Measurements from ENCODE around the gene CLSTN1.

CLSTN1 gene

DNA sequence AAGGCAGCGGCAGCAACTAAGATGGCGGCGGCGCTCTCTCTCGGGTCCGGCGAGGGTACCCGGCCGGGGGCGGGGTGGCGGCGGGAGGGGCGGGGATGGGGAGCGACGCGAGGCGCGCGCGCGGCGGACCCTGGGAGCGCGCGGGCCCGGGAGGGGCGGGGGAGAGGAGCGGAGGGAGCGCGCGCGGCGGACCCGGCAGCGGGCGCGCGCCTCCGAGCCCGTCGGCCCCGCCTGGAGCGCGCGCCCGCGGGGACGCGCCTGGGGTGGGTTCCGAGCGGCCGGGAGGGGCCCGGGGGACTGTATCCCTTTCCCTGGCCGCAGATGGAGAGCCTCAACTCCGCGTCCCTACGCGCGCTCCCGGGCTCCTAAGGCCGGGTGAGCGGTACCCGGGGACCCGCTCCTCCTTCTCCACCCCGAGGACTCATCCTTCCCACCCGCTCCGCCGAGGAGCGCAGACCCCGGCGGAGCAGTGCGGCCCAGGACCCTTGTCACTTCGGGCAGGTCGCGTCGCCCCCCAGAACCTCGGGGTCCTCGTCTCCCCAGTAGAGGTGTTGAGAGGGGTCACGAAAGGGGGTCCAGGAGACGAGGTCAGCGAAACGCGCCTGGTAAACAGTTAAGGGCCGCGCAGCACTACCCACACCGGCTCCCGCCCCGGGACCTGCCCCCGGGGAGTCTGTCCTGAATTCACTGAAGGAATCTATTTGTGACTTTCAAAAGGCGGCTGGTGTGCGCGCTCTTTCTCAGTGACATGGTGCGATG, at the start of gene CLSTN1:
Gene CLSTN1, minus strand, starts transcription at position 23 of the 759 bp plus-strand sequence. CDS start 232 bp downstream, outside the sequence.
- in situ Hi-C loops (cut with MboI; ENCODE audit: low pct_unique_long_range_greater_than_20kb, low sequenced_read_pairs): no loop called here
- DNase-seq: peak; percentile 52

DNA sequence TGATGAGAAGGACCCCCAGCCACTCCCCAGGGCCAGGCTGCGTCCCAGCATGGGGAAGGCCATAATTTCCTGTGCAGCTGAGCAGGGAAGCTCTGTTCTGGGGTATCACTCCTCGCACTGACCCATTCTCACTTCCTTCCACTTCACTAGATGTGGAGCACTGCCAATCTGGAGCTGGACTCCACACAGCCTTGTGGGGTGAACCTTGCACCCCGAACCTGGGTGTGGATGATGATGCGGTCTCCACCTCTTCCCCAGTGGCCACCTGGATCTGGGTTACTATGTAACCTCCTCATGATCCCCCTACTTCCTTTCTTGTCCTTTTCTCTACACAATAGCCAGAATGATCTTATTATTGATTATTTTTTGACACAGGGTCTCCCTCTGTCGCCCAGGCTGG, 49.6 kb upstream of the CLSTN1 start:
- in situ Hi-C loops (cut with MboI; ENCODE audit: low pct_unique_long_range_greater_than_20kb, low sequenced_read_pairs): no loop called here

DNA sequence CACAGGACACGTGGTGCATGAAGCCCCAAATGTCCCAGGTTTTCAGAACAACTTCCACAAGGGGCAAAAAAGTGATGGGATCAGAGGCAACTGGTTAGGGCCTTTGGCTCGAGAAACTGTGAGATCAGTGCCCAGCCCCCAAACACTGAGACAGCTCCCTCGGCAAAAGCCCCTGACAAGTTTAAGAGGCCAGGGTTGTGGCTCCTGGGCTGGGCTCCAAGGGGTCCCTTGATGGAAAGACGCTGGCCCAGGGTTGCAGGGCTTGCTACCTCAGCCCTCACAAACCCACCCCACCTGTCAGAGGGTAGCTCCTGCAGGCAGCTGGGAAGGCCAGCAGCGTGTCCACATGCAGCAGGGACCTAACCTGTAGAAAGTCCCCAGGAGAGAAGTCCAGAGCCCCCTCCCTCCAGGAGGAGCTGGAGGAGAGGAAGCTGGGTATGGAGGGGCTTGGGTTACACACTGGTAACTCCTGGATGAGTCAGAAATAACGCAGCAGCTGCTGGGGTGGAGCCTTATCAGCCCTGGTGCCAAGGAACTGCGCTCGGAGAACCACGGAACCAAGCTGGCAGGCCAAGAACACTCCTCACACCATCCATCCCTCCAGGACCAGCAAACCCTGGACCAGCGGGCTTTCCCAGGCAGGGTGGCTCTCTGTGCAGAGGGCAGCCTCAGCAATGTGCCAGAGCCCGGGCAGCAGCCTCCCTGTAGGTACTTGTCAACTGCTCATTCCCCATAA, 48.8 kb upstream of the CLSTN1 start:
- DNase-seq: no peak
- in situ Hi-C loops (cut with MboI; ENCODE audit: low pct_unique_long_range_greater_than_20kb, low sequenced_read_pairs): no loop called here

More for the DNA sequence above, 49.6 kb upstream of the CLSTN1 start:
- DNase-seq: no peak

DNA sequence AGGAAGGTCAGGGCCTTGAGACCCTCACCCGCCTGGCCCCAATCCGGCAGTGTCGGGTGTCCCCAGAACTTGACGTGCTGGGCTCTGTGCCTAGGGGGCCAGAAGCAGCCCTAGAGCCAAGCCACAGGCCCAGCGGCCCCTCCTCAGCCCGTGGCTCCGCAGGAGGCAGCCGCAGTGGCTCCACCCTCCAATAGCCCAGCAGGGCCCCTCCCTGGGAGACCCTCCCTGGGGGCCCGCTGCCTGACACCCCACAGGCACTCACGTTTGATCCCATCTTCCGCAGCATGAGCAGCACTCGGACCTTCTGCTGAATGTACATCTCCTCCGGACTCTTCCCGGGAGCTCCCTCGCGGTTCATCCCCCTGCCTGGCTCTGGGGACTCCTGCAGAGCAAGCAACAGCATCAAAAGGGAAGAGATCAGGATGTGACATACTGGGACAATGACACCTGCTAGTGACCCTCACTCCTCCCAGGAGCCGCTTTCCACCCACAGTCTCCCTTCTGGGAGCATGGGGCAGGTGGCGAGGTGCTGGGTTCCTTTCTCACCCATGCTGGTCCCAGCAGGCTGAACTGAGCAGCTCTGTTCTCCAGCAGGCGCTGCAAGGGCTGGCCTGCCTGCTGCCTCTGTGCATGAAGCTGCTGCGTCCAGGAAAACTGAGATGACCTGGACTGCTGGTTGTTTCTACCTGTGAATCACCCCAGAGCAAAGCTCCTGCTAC, 48.1 kb upstream of the CLSTN1 start:
- in situ Hi-C loops (cut with MboI; ENCODE audit: low pct_unique_long_range_greater_than_20kb, low sequenced_read_pairs): no loop called here

DNA sequence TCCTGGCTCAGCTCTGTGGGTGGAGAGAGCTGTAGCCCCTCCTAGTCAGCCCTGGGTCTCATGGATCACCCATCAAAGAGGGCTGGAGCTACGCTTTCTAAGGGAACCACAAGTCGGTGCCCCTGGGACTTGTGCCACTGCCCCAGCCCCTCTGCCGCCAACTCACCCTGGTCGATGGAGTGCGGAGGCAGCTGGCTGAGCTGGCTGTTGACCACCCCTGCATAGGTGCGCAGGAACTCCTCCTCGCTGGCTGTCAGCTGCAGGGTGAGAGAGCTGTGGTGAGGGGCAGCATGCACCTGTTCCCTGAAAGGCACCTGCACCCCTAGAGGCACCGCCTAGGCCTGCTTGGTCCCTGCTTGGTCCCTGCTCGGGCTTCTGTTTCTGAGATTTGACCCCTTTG, 47.3 kb upstream of the CLSTN1 start:
- DNase-seq: no peak
- in situ Hi-C loops (cut with MboI; ENCODE audit: low pct_unique_long_range_greater_than_20kb, low sequenced_read_pairs): no loop called here

More for the DNA sequence above, 48.1 kb upstream of the CLSTN1 start:
- no peak for DNase-seq

DNA sequence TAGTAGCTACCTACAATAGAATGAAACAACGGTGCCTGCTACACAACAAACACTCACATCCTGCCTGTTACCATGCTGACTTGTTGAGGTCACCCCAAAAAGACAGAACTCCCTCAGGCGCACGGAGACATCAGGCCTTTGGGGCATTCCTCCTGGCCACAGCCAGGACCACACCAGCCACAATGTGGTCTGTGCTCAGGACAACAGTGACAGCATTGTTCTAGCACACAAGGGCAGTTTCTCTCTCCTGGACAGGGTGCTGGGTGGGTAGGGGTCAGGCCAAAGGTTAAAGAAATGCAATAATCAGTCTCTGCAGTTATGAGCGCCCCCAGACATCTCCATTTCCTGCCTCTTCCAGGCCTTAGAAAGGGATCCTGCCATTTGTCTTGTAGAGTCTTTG, 46.8 kb upstream of the CLSTN1 start:
- DNase-seq: no peak
- in situ Hi-C loops (cut with MboI; ENCODE audit: low pct_unique_long_range_greater_than_20kb, low sequenced_read_pairs): no loop called here

DNA sequence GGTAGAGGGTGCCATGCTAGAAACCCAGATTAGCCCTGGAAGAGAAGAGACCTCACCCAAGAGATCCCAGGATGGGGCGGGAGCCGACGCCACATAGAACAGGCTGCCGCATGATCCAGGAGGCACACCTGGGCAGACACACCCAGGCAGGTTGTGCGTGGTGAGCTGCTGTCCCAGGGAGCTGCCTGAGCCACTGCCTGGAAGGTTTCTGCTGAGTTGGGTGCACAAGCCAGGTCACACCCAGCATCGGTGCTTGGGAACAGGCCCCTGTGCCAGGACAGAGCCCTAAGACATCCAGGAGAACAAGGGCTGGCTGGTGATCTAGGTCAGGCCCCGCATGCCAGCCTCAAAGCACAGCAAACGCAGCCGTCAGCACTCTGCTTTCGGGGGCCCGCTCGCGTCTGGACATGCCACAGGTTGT, 46.1 kb upstream of the CLSTN1 start:
- DNase-seq: no peak
- in situ Hi-C loops (cut with MboI; ENCODE audit: low pct_unique_long_range_greater_than_20kb, low sequenced_read_pairs): no loop called here

DNA sequence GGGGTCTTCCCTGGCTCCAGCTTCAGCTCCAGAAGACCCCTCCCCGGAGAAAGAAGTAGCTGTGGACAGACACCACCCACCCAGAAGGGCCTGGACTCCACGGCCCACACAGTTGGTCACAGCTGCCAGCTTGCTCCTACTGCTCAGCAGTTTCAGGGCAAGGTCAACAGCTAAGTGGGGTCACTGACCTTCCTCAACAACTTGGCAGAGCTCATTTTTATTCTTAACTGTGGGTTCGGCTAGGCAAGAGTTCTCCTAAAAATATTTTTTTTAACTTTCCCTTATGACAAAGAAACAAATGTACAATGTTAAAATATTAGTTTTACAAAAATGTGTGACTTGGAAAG, 44.5 kb upstream of the CLSTN1 start:
- in situ Hi-C loops (cut with MboI; ENCODE audit: low pct_unique_long_range_greater_than_20kb, low sequenced_read_pairs): no loop called here
- no peak for DNase-seq

DNA sequence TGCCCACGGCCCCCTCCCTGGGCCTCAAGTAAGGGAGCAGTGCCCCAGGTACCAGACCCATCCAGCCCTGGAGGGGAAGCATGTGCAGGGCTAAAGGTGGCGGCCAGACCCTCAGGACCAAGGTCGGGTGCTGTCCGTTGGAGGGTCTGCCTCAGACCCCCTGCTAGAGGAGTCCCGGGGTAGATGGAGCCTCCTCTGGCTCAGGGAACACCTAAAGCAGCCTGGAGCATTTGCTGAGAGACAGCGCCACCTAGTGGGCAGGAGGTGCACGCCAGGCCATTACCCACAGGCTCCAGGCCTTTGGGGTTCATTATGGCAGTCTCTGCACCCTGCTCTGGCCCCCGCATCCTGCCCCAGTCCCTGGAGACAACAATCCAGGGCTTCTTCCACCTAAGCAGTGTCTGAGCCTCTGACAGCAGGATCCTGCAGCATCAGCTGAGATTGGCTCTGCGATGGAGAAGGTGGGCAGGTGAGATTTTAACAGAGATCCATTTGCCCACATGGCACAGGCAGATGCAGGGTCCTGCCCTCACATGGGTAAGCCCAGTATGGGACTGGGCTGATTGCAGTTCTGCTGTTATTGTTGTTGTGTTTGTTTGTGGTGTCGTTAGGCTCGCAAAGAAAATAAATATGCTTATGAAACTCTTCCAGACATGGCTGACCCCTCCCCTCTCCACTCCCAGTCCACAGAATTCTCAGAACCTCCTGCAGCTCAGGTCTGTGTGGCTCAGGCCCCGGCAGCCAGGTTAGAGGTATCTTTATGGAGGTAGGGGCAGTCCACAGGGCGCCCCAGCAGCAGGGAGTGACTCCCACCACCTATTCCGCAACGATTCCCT, 43.9 kb upstream of the CLSTN1 start:
- in situ Hi-C loops (cut with MboI; ENCODE audit: low pct_unique_long_range_greater_than_20kb, low sequenced_read_pairs): no loop called here
- peak; percentile 81 for DNase-seq

DNA sequence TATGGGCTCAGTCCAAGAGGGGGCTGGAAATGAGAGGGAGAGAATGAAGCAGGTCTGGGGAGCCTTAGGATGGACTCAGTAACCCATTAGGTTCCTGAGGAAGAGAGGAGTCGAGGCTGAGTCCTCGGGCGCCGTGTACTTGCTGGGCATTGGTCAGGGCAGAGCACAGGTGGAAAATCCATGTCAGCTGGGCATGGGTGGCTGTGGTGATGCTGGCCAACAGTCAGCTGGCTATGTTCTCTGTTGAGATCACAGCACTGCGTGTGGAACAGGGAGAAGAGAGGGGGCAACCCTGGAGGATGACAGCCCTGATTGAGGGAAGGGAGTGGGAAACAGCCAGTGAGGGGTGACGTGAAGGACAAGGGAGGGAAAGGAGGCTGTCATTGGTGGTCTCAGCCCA, 43.1 kb upstream of the CLSTN1 start:
- in situ Hi-C loops (cut with MboI; ENCODE audit: low pct_unique_long_range_greater_than_20kb, low sequenced_read_pairs): no loop called here
- DNase-seq: no peak

DNA sequence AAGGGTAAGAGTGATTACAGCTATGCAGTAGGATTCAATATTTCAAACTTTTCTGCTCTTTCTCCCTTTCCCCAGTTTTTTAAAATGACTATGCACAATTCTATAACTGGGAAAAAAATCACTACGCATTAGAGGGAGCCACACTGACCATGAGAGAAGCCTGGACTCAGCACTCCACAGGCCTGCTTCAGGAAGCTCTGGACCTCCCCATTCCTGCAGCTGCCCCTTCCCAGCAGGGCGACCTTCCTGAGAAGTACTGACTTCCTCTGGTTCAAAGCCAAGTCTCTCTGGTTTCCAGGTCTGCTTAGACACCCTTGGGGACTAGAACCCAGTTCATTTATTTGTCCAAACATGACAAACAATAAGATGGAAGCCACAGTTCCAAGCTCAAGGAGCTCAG, 42.0 kb upstream of the CLSTN1 start:
- DNase-seq: no peak
- in situ Hi-C loops (cut with MboI; ENCODE audit: low pct_unique_long_range_greater_than_20kb, low sequenced_read_pairs): no loop called here

DNA sequence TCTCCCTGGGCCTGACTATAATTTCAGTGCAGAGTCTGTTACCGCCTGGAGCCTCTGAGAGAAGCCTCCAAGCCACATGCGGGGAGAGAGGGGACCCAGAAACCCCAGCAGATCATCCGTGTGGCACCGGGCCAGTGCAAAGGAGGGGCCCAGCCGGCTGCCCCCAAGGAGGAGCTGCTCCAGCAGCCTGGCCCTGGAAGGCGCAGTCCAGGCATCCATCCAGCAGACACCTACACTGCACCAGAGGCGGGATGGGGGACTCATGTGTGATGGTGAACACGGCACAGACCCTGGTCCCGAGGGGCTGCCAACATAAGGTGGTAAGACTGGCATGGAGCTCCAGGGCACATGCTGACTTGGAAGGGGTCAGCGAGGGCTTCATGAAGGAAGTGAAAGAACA, 39.6 kb upstream of the CLSTN1 start:
- DNase-seq: no peak
- in situ Hi-C loops (cut with MboI; ENCODE audit: low pct_unique_long_range_greater_than_20kb, low sequenced_read_pairs): no loop called here

DNA sequence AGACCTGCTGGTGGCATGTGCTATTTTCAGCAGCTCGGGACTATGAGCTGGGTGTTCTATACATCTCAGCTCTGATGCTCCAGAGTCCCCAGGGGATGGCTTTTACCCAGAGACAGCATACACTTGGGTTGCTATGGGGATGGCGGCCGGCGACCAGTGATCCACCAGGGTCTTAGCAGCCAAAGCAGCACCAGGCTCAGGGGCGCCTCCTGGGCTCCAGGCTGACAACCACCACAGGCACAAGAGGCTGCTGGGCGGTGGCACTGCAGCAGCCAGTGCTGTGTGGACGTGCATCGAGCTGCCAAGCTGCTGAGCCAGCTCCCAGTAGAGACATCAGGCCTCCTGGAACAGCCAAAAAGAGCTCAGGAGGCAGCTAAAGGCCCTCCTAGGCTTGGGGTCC, 37.6 kb upstream of the CLSTN1 start:
- in situ Hi-C loops (cut with MboI; ENCODE audit: low pct_unique_long_range_greater_than_20kb, low sequenced_read_pairs): no loop called here
- DNase-seq: no peak

DNA sequence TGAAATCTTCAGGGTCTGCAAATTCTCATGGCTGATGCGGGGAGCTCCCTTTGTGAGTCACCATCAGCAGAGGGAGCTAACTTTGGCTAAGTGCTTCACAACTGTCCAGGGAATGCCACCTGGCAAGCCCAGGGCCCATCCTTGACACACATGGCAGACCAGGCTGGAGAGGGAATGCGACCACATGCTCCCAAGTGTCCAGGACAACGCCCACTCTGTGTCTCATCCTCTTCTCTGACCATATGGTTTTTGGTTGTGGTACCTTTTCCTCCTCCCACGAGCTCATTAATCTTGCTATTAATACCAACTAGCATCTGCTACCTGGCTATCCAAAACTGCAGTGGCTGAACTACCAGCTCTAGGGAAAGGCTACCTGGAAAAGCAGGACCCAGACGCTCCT, 37.1 kb upstream of the CLSTN1 start:
- no peak for DNase-seq
- in situ Hi-C loops (cut with MboI; ENCODE audit: low pct_unique_long_range_greater_than_20kb, low sequenced_read_pairs): no loop called here

DNA sequence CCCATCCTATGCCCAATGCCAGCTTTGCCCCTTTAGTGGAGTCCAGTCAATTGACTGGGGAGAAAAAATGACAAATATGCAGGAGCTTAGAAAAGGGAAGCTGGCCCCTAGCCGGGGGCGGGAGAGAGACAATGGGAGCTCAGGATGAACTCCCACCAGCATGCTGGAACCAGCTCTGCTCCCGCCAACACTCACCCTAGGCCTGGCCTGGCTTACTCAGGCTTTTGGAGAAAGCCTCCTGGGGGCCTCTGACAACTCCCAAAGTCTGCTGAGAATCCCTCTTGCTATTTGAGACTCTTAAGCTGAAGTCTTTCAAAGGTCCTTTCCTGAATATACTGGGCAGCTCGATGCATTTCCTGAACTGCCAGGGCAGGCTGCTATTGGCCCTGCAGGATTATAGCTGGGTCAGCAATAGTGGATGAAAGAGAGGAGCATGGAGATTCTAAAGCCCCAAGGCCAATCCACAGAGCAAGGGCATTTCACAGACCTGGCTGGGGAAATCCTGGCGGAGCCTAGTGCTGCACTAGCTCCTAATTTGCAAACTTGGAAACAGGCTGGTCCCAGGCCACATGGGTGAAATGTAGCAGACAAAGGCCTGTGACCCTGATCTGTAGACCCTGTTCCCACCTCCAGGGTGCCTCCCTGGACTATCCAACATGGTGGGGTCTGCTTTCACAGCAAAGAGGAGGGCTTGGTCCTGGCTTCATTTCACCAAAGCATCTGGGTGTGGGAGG, 35.7 kb upstream of the CLSTN1 start:
- in situ Hi-C loops (cut with MboI; ENCODE audit: low pct_unique_long_range_greater_than_20kb, low sequenced_read_pairs): no loop called here
- peak; percentile 31 for DNase-seq

DNA sequence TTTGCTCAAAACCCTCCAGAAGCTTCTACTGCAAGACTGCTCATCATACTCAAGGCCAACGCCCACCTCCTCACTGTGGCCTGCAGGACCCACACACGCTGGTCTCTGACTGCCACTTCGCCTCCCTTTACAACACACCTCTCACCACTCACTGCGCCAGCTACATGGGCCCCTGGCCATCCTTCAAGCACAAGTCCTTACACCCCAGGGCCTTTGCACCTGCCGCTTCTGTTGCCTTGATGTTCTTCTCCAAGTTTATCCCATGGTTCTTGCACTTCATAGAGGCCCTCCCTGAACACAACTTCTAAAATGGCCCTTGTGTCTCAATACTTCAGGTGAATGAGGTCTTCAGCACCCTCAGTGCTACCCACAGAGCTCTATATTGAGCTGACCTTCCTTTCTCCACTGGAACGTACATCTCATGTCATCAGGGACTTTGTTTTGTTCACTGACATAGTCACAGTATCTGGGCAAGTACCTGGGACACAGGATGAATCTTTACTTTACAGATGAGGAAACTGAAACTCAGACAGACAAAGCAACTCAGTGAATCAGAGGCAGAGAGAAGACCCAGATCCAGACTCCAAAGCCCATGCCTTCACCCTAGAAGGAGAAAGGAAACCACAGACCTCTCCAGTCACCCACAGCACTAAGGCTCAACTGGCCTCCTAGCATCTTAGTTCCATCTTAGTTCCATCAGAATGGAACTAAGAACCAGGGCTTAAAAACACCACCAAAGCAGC, 34.7 kb upstream of the CLSTN1 start:
- in situ Hi-C loops (cut with MboI; ENCODE audit: low pct_unique_long_range_greater_than_20kb, low sequenced_read_pairs): no loop called here
- DNase-seq: no peak

DNA sequence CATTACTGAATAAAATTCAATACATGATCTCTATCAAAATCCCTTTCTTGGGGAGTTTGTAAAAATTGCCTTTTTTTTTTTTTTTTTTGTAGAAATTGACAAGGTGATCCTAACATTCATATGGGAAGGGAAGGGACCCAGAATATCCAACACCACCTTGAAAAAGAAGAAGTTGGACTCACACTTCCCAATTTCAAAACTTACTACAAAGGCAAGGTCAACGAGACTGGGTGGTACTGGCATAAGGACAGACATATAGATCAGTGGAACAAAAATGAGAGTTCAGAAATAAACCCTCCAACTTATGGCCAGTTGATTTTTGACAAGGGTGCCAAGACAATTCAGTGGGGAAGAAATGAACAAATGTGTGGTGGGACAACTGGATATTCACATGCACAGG, 31.4 kb upstream of the CLSTN1 start:
- peak; percentile 17 for DNase-seq
- in situ Hi-C loops (cut with MboI; ENCODE audit: low pct_unique_long_range_greater_than_20kb, low sequenced_read_pairs): no loop called here

DNA sequence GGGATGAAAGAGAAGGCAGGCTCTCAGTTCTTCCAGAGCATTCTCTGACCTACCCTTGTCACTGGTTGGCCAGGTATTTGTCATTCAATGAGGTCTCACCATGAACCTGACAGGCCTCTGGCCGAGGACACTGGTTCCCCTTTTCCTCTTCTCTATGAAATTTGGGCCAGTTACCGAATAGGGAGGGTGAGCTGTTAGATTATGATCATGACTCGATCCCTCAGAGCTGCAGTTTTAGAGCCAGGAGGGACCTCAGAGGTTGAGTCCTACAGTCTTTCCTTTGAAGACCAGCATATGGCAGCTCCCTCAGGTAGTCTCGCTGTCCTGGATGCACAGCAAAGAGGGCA, 29.5 kb upstream of the CLSTN1 start:
- in situ Hi-C loops (cut with MboI; ENCODE audit: low pct_unique_long_range_greater_than_20kb, low sequenced_read_pairs): no loop called here
- DNase-seq: no peak

Data from KBM-7 (cell line).